ENCODE measurements around the gene ULK4. TPM values are rescaled to one million over a fixed set of nuclear protein-coding genes. Genes with fewer than 3 reads are reported as not detected.

Gene ULK4
- polyA plus RNA-seq, 1 experiment: 1.6 TPM

DNA sequence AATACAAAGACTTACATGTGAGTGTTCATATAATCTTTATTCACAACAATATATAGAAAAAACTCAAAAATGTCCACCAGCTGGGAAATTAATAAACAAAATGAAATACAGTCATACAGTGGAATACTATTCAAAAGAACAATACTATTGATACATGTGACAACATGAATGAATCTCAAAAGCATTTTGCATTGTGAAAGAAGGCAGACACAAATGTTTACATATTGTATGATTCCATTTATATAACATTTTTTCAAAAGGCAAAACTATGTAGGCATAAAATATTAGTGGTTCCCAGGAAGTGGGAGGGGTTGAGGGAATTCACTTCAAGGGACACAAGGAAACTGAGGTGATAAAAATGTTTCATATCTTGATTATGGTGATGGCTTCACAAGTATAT is 459.4 kb downstream of the ULK4 start:
- TF ChIP-seq, protein P1, sequence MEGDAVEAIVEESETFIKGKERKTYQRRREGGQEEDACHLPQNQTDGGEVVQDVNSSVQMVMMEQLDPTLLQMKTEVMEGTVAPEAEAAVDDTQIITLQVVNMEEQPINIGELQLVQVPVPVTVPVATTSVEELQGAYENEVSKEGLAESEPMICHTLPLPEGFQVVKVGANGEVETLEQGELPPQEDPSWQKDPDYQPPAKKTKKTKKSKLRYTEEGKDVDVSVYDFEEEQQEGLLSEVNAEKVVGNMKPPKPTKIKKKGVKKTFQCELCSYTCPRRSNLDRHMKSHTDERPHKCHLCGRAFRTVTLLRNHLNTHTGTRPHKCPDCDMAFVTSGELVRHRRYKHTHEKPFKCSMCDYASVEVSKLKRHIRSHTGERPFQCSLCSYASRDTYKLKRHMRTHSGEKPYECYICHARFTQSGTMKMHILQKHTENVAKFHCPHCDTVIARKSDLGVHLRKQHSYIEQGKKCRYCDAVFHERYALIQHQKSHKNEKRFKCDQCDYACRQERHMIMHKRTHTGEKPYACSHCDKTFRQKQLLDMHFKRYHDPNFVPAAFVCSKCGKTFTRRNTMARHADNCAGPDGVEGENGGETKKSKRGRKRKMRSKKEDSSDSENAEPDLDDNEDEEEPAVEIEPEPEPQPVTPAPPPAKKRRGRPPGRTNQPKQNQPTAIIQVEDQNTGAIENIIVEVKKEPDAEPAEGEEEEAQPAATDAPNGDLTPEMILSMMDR (IDR thresholded peaks at IDR 0.05; ENCODE audit: insufficient read depth, low read depth, low read length): no peak

DNA sequence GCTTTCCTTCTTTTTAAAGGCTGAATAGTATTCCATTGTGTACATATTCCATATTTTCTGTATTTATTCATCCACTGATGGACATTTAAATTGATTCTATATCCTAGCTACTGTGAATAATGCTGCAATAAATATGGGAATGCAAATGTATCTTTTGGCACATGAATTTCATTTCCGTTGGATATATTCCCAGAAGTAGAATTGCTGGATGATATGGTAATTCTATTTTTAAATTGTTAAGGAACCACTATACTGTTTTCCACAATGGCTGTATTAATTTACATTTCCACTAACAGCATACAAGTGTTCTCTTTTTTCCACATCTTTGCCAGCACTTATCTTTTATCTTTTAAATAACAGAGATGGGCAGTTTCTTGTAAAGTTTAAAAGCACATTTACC is 459.9 kb downstream of the ULK4 start:
- POLR2A ChIA-PET: no interaction called here
- no peak for DNase-seq (ENCODE audit: low read depth)

More for the DNA sequence above, 459.4 kb downstream of the ULK4 start:
- DNase-seq (ENCODE audit: low read depth): no peak
- Histone ChIP-seq H3K36me3 (ENCODE audit: control insufficient read depth, insufficient read depth, low read length) (no peaks in the 10 kb centered on the region), H3K27me3 (ENCODE audit: control insufficient read depth, insufficient read depth, low read length) (no peaks in the 10 kb centered on the region), H3K4me3 (ENCODE audit: low read depth, low read length) (no peak overlapping the region)
- ChIA-PET CTCF (no interaction called here), POLR2A (no interaction called here)

DNA sequence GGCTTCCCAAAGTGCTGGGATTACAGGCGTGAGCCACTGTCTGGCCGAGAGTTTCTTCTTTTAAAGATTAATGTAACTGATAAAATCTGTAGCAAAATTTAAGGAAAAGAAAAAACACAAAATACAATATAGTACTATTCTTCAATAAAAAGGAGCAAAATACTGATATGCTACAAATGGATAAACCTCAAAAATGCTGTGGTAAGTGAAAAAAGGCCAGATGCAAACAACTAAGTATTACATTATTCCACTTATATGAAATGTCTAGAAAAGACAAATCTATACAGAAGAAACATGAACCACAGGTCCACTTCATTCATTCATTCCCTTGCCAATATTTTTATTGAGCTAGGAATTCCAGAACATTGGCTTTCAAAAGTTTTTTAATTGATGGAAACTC is 463.1 kb downstream of the ULK4 start:
- DNase-seq (ENCODE audit: low read depth): no peak
- Histone ChIP-seq H3K36me3 (ENCODE audit: control insufficient read depth, insufficient read depth, low read length) (no peaks in the 10 kb centered on the region), H3K4me3 (ENCODE audit: low read depth, low read length) (no peak overlapping the region), H3K27me3 (ENCODE audit: control insufficient read depth, insufficient read depth, low read length) (no peaks in the 10 kb centered on the region)
- POLR2A ChIA-PET: no interaction called here
- TF ChIP-seq, protein P1 (IDR thresholded peaks at IDR 0.05; ENCODE audit: insufficient read depth, low read depth, low read length): no peak
- CTCF ChIA-PET: no interaction called here

More for the DNA sequence above, 459.9 kb downstream of the ULK4 start:
- Histone ChIP-seq H3K4me3 (ENCODE audit: low read depth, low read length) (no peak overlapping the region), H3K27me3 (ENCODE audit: control insufficient read depth, insufficient read depth, low read length) (no peaks in the 10 kb centered on the region), H3K36me3 (ENCODE audit: control insufficient read depth, insufficient read depth, low read length) (no peaks in the 10 kb centered on the region)
- CTCF ChIA-PET: no interaction called here
- TF ChIP-seq, protein P1 (IDR thresholded peaks at IDR 0.05; ENCODE audit: insufficient read depth, low read depth, low read length): no peak

DNA sequence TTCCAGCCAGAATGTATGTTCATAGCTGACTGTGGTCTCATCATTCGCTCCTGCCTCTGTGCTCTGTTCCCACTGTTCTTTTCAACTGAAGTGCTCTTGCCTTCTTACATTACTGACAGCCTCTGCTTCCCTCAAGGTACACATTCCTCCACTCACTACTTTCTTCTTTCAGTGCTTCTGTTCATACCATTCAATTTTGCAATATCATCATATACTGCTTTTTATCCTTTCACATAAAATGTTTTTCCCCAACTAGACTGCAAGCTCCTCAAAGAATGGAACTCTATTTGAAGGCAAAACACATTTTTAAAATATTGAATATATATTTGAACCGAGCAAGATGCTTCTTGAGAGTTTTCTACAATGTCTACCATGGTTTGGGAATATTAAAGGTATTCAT is 471.5 kb downstream of the ULK4 start:
- Histone ChIP-seq H3K36me3 (ENCODE audit: control insufficient read depth, insufficient read depth, low read length) (no peaks in the 10 kb centered on the region), H3K27me3 (ENCODE audit: control insufficient read depth, insufficient read depth, low read length) (no peaks in the 10 kb centered on the region), H3K4me3 (ENCODE audit: low read depth, low read length) (no peak overlapping the region)
- POLR2A ChIA-PET: no interaction called here
- CTCF ChIA-PET: interaction anchor here (0.6 kb wide), 1 partner anchor 125 kb away, joined by 3 read pairs; no protein-coding TSS in a partner anchor
- no peak for DNase-seq (ENCODE audit: low read depth)
- TF ChIP-seq, protein P1 (IDR thresholded peaks at IDR 0.05; ENCODE audit: insufficient read depth, low read depth, low read length): no peak

DNA sequence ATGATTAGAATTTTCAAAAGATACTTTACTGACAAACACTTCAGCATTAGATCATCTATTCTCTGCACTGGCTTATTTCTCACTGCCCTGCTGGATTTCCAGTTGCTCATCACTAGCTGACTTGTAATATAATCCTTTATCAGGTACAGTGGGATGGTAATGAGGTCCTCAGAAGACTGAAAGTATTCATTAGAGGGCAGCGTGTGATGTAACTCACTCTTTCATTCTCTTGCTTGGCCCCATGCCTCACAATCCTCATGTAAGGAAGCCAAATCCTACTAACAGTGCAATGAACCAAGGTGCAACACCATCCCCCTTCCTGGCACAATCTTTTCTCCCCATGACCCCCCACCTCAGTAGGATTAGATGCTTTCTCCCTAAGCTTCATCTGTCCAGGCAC is 472.7 kb downstream of the ULK4 start:
- ChIA-PET CTCF (no interaction called here), POLR2A (no interaction called here)
- no peak for DNase-seq (ENCODE audit: low read depth)
- no peaks in the 10 kb centered on the region for H3K27me3 ChIP-seq (ENCODE audit: control insufficient read depth, insufficient read depth, low read length)
- TF ChIP-seq, protein P1 (IDR thresholded peaks at IDR 0.05; ENCODE audit: insufficient read depth, low read depth, low read length): no peak
- no peaks in the 10 kb centered on the region for H3K36me3 ChIP-seq (ENCODE audit: control insufficient read depth, insufficient read depth, low read length)
- no peak overlapping the region for H3K4me3 ChIP-seq (ENCODE audit: low read depth, low read length)

All from BJ (cell line).